ENCODE results near the gene SLC16A7.

GRCh38 chr12:59699421-59700152, 103.8 kb downstream of the SLC16A7 start:
- TF ChIP-seq POLR2A (IDR thresholded peaks at IDR 0.05) = no peak
- TF ChIP-seq, protein P1, sequence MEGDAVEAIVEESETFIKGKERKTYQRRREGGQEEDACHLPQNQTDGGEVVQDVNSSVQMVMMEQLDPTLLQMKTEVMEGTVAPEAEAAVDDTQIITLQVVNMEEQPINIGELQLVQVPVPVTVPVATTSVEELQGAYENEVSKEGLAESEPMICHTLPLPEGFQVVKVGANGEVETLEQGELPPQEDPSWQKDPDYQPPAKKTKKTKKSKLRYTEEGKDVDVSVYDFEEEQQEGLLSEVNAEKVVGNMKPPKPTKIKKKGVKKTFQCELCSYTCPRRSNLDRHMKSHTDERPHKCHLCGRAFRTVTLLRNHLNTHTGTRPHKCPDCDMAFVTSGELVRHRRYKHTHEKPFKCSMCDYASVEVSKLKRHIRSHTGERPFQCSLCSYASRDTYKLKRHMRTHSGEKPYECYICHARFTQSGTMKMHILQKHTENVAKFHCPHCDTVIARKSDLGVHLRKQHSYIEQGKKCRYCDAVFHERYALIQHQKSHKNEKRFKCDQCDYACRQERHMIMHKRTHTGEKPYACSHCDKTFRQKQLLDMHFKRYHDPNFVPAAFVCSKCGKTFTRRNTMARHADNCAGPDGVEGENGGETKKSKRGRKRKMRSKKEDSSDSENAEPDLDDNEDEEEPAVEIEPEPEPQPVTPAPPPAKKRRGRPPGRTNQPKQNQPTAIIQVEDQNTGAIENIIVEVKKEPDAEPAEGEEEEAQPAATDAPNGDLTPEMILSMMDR (IDR thresholded peaks at IDR 0.05) = no peak
